Measurements from ENCODE around the gene TTLL11.
"Not testable (repeated sequence)": the region's sequence is repeated elsewhere in the genome, so short reads cannot be mapped to it uniquely, and the experiment has no call there.

TTLL11 gene

GRCh38 chr9:121909111-121909510 lies 184.0 kb downstream of the TTLL11 start:
- no peak for DNase-seq (ENCODE audit: low read depth, low spot score)

DNA sequence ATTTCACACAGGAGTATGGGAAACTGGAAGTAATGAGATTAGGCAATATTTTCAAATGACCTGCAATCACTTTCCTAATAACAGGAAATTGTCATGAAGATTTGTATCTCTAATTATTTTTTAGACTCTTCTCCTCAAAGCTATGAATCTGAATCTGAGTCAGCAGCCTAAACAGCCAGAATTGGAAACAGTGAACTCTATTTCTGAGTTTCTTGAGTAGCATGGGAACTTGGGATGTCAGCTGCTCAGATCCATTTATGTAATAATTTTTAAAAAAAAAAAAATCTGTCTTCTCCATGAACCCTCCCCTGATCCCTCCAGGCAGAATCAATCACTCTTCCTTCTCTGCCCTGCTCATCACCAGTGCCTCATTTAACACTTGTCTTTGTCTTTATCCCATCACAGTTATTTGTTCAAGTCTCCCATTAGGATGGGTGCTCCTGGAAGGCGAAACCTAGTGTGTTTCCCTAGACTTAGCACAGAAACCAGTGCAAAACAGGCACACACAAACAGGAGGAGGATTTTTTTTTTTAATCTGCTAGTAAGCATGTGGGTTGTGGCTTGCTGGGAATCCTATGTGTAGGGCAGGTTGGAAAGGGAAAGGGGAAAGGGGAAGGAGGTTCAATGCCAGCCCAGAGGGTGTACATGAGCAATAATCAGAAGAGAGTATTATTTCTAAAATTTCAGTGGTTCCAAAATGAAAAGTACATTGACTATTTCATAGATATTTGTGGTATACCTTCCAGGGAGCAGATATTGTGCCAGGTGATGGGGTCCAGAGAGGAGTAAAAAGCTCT lies 186.8 kb downstream of the TTLL11 start:
- DNase-seq (ENCODE audit: low read depth, low spot score), result no peak

GRCh38 chr9:121902461-121903135 lies 190.5 kb downstream of the TTLL11 start:
- DNase-seq (ENCODE audit: low read depth, low spot score), result peak; percentile 55

- no peak for DNase-seq (ENCODE audit: low read depth, low spot score)
Measured at GRCh38 chr9:121901616-121902015, 191.5 kb downstream of the TTLL11 start.

DNA sequence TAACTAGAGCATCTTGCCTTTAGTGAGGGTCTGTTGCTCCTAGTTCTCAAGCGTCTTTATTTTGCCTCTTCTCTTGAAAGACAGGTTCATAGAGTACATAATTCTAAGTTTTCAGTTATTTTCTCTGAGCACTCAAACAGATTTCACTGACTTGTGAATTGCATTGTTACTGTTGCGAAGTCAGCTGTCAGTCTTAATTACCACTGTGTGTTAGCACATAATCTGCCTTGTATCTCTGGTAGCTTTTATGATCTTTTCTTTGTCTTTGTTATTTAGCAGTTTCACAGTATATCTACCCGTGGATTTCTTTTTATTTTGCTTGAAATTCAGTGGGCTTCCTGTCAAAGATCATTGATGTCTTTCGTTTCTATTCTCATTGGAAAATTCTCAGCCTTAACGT lies 192.9 kb downstream of the TTLL11 start:
- DNase-seq (ENCODE audit: low read depth, low spot score), result no peak

DNA sequence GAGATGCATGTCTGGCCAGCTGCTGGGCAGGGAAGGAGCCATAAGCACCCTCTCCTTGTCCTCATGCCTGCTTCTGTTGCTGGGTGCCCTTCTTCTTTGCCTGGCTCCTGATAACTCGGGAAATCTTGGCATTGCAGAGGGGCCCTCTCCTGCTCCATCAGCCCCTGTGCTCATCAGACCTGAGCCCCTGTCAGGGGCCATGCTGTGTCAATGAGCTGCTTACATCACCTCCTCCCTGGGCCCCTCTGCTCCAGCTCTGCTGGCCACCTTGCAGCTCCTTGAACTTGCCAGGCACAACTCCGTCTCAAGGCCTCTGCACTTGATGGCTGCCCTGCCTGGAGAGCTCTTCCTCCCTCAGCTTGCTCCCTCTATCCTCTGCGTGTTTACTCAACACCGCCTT lies 194.3 kb downstream of the TTLL11 start:
- DNase-seq (ENCODE audit: low read depth, low spot score), result no peak

- DNase-seq (ENCODE audit: low read depth, low spot score), result no peak
Measured at GRCh38 chr9:121897140-121897539, 196.0 kb downstream of the TTLL11 start.

DNA sequence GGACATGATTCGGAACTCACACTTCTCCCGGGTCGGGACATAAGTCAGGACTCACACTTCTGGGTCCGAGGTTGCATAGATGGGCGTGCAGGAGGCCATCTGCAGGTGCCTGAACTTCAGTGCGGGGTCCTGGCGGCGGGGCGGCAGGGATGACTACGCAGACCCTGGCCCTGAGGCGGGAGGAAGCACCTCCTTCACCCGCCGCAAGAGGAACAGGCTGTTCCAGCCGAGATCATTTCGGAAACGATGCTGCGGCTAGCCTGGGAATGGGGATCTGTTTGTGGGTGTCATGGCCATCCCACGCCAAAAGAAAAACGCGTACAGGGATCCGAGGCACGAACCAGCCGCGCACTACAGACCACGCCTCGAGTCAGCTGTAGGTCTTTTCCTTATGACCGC lies 196.6 kb downstream of the TTLL11 start:
- DNase-seq (ENCODE audit: low read depth, low spot score), result no peak

- DNase-seq (ENCODE audit: low read depth, low spot score), result no peak
Measured at GRCh38 chr9:121895818-121896544, 197.1 kb downstream of the TTLL11 start.

DNA sequence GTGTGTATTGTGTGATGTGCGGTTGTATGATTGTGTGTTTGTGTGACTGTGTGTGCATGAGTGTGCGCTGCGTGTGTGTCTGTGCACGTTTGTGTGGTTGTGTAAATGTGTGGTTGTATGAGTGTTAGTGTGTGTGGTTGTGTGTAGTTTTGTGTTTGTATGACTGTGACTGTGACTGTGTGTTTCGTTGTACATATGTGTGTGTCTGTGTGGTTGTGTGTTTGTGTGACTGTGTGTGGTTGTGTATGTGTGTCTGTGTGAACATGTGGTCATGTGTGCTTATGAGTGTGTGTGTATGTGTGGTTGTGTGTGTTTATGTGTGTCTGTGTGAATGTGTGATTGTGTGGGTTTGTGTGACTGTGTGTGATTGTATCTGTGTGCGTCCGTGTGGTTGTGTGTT lies 197.8 kb downstream of the TTLL11 start:
- no peak for DNase-seq (ENCODE audit: low read depth, low spot score)

DNA sequence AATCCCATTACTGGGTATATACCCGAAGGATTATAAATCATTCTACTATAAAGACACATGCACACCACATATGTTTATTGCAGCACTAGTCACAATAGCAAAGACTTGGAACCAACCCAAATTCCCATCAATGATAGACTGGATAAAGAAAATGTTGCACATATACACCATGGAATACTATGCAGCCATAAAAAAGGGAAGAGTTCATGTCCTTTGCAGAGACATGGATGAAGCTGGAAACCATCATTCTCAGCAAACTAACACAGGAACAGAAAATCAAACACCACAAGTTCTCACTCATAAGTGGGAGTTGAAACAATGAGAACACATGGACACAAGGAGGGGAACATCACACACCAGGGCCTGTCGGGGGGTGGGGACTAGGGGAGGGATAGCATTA lies 198.7 kb downstream of the TTLL11 start:
- DNase-seq (ENCODE audit: low read depth, low spot score), result not testable (repeated sequence)

DNA sequence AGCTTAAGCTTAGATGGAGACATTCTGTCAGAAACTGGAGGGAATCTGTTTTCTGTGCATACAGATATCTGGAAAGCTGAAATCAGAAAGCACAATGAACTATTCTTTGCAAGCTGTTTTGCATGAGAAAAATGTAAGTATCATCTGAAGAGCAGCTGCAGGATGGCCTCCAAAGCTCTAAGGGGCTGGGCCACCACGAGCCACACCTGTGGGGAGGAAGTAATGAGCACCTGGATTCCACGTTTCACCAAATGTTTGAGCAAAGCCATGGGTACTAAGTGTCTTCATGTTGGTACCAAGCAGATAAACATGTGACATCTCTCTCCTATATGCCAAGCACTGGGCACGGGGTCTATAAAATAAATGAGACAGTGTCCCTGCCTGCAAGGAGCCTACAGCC lies 199.3 kb downstream of the TTLL11 start:
- DNase-seq (ENCODE audit: low read depth, low spot score), result no peak

- DNase-seq (ENCODE audit: low read depth, low spot score), result no peak
Measured at GRCh38 chr9:121892706-121893105, 200.4 kb downstream of the TTLL11 start.

DNA sequence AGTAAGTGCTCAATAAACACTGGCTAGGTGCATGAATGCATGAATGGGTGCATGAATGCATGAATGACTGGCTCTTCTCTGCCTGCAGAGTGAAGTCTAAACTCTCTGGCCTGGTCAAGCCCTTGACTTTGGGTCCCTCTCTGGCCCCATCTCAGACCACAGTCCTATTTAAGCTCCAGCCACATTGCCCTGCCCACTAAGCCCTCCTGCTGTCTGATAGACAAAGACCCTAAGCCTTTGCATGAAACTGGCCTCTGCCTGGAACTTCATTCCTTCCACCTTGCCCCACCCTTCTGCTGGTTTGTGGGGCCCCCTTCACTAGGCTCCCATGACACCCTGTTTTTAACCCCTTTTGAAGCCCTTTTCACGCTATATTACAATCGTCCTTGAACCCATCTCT lies 202.4 kb downstream of the TTLL11 start:
- DNase-seq (ENCODE audit: low read depth, low spot score), result no peak

DNA sequence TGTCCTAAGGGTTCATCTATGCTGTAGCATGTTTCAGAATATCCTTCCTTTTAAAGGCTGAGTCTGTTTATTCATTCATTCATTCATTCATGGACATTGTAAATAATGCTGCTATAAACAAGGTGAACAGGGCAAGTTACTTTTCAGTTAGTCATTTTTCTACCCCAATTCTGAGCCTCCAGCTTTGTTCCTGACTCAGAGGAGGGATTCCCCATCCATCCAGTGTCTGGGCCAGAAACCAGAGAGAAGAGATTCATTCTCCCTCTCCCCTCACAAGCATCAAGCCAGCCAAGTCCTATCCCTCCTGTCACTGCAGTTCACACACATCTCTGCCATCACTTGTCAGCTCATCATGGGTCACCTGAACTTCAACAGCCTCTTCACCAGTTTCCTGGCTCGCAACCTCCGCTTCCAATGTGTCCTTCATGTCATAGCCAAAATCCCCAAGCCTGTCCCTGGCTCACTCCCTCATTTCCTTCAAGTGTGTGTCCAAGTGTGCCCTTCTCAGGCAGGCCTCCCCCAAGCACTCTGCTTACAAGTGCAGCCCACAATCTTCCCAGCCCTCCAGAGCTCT lies 203.0 kb downstream of the TTLL11 start:
- DNase-seq (ENCODE audit: low read depth, low spot score), result no peak

- DNase-seq (ENCODE audit: low read depth, low spot score), result peak; percentile 74
Measured at GRCh38 chr9:121888438-121888775, 204.7 kb downstream of the TTLL11 start.

GRCh38 chr9:121887553-121888437 lies 205.3 kb downstream of the TTLL11 start:
- peak; percentile 89 for DNase-seq (ENCODE audit: low read depth, low spot score)

DNA sequence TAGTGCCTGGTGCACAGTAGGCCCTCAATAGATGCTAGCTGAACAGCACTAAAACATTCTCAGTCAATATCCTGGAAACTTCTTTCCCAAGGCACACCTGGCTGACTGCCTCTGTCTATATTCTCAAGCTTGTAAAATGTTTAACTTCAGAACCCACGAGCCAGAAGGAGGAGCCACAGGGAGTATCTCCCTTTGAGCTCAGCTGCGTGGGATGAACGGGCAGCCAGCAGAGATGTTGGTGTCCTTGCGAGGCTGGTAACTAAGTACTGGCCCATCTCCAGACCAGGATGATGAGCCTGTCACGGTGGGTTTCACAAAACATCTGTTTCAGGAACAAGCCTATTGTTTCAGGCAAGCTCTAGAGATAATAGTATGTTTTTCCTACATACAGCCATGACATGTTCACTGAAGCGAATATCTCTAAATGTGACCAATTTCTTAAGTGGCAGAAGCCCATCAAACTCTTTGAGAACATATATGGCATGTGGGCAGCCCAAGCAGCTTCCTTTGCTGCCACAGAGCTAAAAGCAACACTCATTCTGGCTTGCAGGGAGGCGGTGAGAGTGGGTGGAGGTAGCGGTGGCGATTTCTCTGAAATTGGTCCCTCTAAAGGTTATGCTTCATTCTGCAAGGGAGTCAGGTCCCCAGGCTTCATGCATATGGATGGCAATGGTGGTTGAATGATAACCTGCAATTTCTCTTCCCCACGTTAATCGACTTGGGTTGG lies 206.2 kb downstream of the TTLL11 start:
- DNase-seq (ENCODE audit: low read depth, low spot score), result no peak

- DNase-seq (ENCODE audit: low read depth, low spot score), result peak; percentile 70
Measured at GRCh38 chr9:121885345-121885901, 207.7 kb downstream of the TTLL11 start.

DNA sequence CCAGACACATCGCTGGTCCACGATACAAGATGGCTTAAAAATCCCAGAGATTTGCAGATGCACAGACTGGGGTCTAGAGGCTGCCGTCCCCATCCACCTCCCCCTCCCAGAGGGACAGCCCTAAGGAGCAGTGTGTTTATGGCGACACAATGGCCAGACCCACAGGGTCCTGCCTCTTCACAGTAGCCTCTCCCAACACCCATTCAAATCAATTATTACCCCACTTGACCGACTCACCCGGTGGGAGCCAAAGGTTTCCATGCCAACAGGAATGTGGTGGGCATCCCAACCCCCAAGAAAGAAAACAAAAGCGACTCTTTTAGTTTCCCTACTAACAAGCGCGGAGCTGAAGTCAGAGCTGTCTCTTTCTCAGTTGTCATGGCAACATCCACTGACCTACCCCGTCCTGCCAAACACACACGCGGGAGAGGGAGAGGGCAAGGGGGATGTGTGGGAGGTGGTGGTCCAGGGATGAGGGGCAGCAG lies 209.0 kb downstream of the TTLL11 start:
- no peak for DNase-seq (ENCODE audit: low read depth, low spot score)
